Measurements from ENCODE around the gene SAT1. TPM values are rescaled to one million over a fixed set of nuclear protein-coding genes. Genes with fewer than 3 reads are reported as not detected.

Gene SAT1
- total RNA-seq, 4 donors from 2014 or later, result 167 to 405 (median 277) TPM

GRCh38 chrX:23785580-23785979 is 2.6 kb downstream of the SAT1 start:
- Histone ChIP-seq H3K4me1 (peaks cover 0 to 26% (median 0%) of the 10 kb centered on the region in 3 donors), H3K27me3 (no peaks in the 10 kb centered on the region), H3K9me3 (no peaks in the 10 kb centered on the region), H3K36me3 (peaks cover 0 to 9% of the 10 kb centered on the region in 2 donors), H3K27ac (peak overlapping the region in 3 of 4 donors; percentile 81 to 94 (median 94)), H3K4me3 (peak overlapping the region; percentile 74 to 81)
- no peak for TF ChIP-seq CTCF (IDR thresholded peaks at IDR 0.05)
- no peak for TF ChIP-seq EP300 (IDR thresholded peaks at IDR 0.05)
- TF ChIP-seq POLR2AphosphoS5 (IDR thresholded peaks at IDR 0.05), result peak; percentile 2
- WGBS, 2 donors (ENCODE audit: low coverage in 1 of 2), result 36 to 60% methylated on average over 1 to 2 of the region's 2 CpGs
- no peak for ATAC-seq

GRCh38 chrX:23786268-23786815 is 3.4 kb downstream of the SAT1 start:
- H3K27me3 ChIP-seq, result no peaks in the 10 kb centered on the region
- no peaks in the 10 kb centered on the region for H3K9me3 ChIP-seq
- H3K4me3 ChIP-seq, result no peak overlapping the region
- peak overlapping the region in 3 of 4 donors; percentile 37 to 94 (median 94) for H3K27ac ChIP-seq
- no peak for ATAC-seq
- TF ChIP-seq EP300 (IDR thresholded peaks at IDR 0.05) (no peak), POLR2A (IDR thresholded peaks at IDR 0.05) (no peak)
- H3K4me1 ChIP-seq, result peaks cover 0 to 26% (median 0%) of the 10 kb centered on the region in 3 donors
- H3K36me3 ChIP-seq, result peaks cover 0 to 9% of the 10 kb centered on the region in 2 donors
- 71 to 82% methylated on average over 1 to 4 of the region's 11 CpGs for WGBS, 2 donors (ENCODE audit: low coverage in 1 of 2)

GRCh38 chrX:23787745-23788118 is 4.8 kb downstream of the SAT1 start:
- Histone ChIP-seq H3K27ac (peak overlapping the region in 2 of 4 donors; percentile 37 to 41), H3K27me3 (no peaks in the 10 kb centered on the region), H3K36me3 (peaks cover 0 to 9% of the 10 kb centered on the region in 2 donors), H3K4me1 (peaks cover 0 to 17% (median 0%) of the 10 kb centered on the region in 3 donors), H3K4me3 (no peak overlapping the region), H3K9me3 (no peaks in the 10 kb centered on the region)
- no peak for TF ChIP-seq EP300 (IDR thresholded peaks at IDR 0.05)
- WGBS, 2 donors (ENCODE audit: low coverage in 1 of 2), result 50% methylated on average over 1 of the region's 2 CpGs; no CpG with 5 or more reads in 1 of the 2 donors
- ATAC-seq, result no peak

GRCh38 chrX:23788521-23788920 is 5.5 kb downstream of the SAT1 start:
- Histone ChIP-seq H3K27me3 (no peaks in the 10 kb centered on the region), H3K27ac (peak overlapping the region in 2 of 4 donors; percentile 37 to 41), H3K9me3 (no peaks in the 10 kb centered on the region), H3K4me1 (peaks cover 0 to 17% (median 0%) of the 10 kb centered on the region in 3 donors), H3K36me3 (peaks cover 0 to 9% of the 10 kb centered on the region in 2 donors), H3K4me3 (no peak overlapping the region)
- TF ChIP-seq CTCF (IDR thresholded peaks at IDR 0.05), result no peak
- no peak for TF ChIP-seq EP300 (IDR thresholded peaks at IDR 0.05)
- no peak for TF ChIP-seq POLR2A (IDR thresholded peaks at IDR 0.05)
- no peak for TF ChIP-seq POLR2AphosphoS5 (IDR thresholded peaks at IDR 0.05)
- ATAC-seq, result no peak

- H3K4me1 ChIP-seq, result peaks cover 0 to 17% (median 0%) of the 10 kb centered on the region in 3 donors
- no peaks in the 10 kb centered on the region for H3K27me3 ChIP-seq
- no peak overlapping the region for H3K27ac ChIP-seq
- TF ChIP-seq POLR2AphosphoS5 (IDR thresholded peaks at IDR 0.05), result no peak
- no peak for TF ChIP-seq POLR2A (IDR thresholded peaks at IDR 0.05)
- peaks cover 0 to 9% of the 10 kb centered on the region in 2 donors for H3K36me3 ChIP-seq
- H3K4me3 ChIP-seq, result no peak overlapping the region
- ATAC-seq, result no peak
- 59% methylated on average over 3 of the region's 4 CpGs; no CpG with 5 or more reads in 1 of the 2 donors for WGBS, 2 donors (ENCODE audit: low coverage in 1 of 2)
- H3K9me3 ChIP-seq, result no peaks in the 10 kb centered on the region
These were observed 6.0 kb downstream of the SAT1 start for GRCh38 chrX:23788946-23789345.

GRCh38 chrX:23789386-23790154 is 6.6 kb downstream of the SAT1 start:
- Histone ChIP-seq H3K4me1 (peaks cover 0 to 16% (median 0%) of the 10 kb centered on the region in 3 donors), H3K27ac (no peak overlapping the region), H3K4me3 (no peak overlapping the region), H3K36me3 (peaks cover 0 to 9% of the 10 kb centered on the region in 2 donors), H3K27me3 (no peaks in the 10 kb centered on the region), H3K9me3 (no peaks in the 10 kb centered on the region)
- 86 to 100% methylated on average over 1 to 3 of the region's 8 CpGs for WGBS, 2 donors (ENCODE audit: low coverage in 1 of 2)
- no peak for ATAC-seq
- no peak for TF ChIP-seq CTCF (IDR thresholded peaks at IDR 0.05)
- no peak for TF ChIP-seq POLR2AphosphoS5 (IDR thresholded peaks at IDR 0.05)
- TF ChIP-seq POLR2A (IDR thresholded peaks at IDR 0.05), result no peak
- no peak for TF ChIP-seq EP300 (IDR thresholded peaks at IDR 0.05)
